ENCODE measurements around the gene PGK1. TPM values are rescaled to one million over a fixed set of nuclear protein-coding genes. Genes with fewer than 3 reads are reported as not detected.

PGK1 gene
- total RNA-seq, 1 donor from 2014 or later, result 191 TPM

DNA sequence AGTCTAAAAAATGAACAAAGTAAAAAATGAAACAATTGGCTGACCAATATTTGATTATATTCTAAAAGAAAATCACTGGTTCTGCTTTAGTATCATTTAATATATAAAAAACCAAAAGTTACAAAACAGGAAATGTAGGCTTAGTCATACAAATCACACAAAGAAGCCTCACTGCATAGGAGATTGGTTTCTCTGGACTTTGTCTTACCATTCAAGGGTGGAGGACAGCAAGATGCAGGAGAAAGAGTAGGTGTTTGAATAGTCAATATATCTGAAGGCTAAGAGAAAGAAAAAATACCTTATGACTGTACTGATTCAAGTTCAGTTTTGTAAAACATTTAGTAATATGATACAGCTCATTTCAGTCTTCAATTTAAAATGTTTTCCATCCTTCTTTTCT, 64.0 kb downstream of the PGK1 start:
- DNase-seq (ENCODE audit: low read depth in 2 of 2), result peak in 1 of 2 donors; percentile 2

Other genes with a start within 250 kb of the PGK1 start
- 200 and 209 TPM in 2 replicates for gene MAGT1, start 208.8 kb upstream of the PGK1 start, total RNA-seq
- 362 and 441 TPM in 2 replicates for gene COX7B, start 204.8 kb upstream of the PGK1 start, total RNA-seq
- 6.4 and 9.7 TPM in 2 replicates for gene ATP7A, start 193.6 kb upstream of the PGK1 start, total RNA-seq
- gene PGAM4, start 134.6 kb upstream of the PGK1 start, total RNA-seq, result 0.13 TPM in 1 of 2 replicates, not detected in the other
- 14.9 and 20.2 TPM in 2 replicates for gene TAF9B, start 35.4 kb downstream of the PGK1 start, total RNA-seq
- gene CYSLTR1, start 223.4 kb downstream of the PGK1 start, total RNA-seq, result under 0.01 TPM in 2 replicates

Data from dermis microvascular lymphatic vessel endothelial cell (primary cell).